Liver (tissue), 3 donors: ENCODE measurements around the gene GFRA4.

Experiments
- CTCF ChIP-seq: fragments of 150-350 bp; IDR thresholded peaks from 2 replicates; pipeline ENCODE4 v1.5.1; 2017; ENCODE audit warnings: improper control_type of control experiment, low read depth, low read length; ENCODE audit not compliant: missing input control
- TAF1 ChIP-seq: conservative IDR thresholded peaks from 2 replicates; pipeline ENCODE4 v1.6.1; 2016; ENCODE audit warnings: antibody characterized with exemption, mild to moderate bottlenecking
- donor health status: healthy.
- donor health status: healthy.

GRCh38 chr20:3667434-3668037, 4.3 kb upstream of the GFRA4 start:
- TF ChIP-seq CTCF (no peak), TAF1 (no peak)
